Measurements from ENCODE around the gene FBXL13.

FBXL13 gene

GRCh38 chr7:102898532-102898859, 176.1 kb downstream of the FBXL13 start:
- no peak for DNase-seq (ENCODE audit: low read depth in 1 of 2, low spot score in 1 of 2)

GRCh38 chr7:102897856-102898531, 176.6 kb downstream of the FBXL13 start:
- DNase-seq (ENCODE audit: low read depth in 1 of 2, low spot score in 1 of 2), result no peak

GRCh38 chr7:102897211-102897631, 177.4 kb downstream of the FBXL13 start:
- no peak for DNase-seq (ENCODE audit: low read depth in 1 of 2, low spot score in 1 of 2)

GRCh38 chr7:102896585-102896984, 178.0 kb downstream of the FBXL13 start:
- no peak for DNase-seq (ENCODE audit: low read depth in 1 of 2, low spot score in 1 of 2)

GRCh38 chr7:102895602-102896001, 179.0 kb downstream of the FBXL13 start:
- DNase-seq (ENCODE audit: low read depth in 1 of 2, low spot score in 1 of 2), result no peak

GRCh38 chr7:102892631-102893278, 181.8 kb downstream of the FBXL13 start:
- DNase-seq (ENCODE audit: low read depth in 1 of 2, low spot score in 1 of 2), result no peak

GRCh38 chr7:102891693-102892261, 182.8 kb downstream of the FBXL13 start:
- no peak for DNase-seq (ENCODE audit: low read depth in 1 of 2, low spot score in 1 of 2)

- no peak for DNase-seq (ENCODE audit: low read depth in 1 of 2, low spot score in 1 of 2)
Observed at GRCh38 chr7:102890971-102891692, 183.5 kb downstream of the FBXL13 start.

- no peak for DNase-seq (ENCODE audit: low read depth in 1 of 2, low spot score in 1 of 2)
Observed at GRCh38 chr7:102890292-102890970, 184.2 kb downstream of the FBXL13 start.

GRCh38 chr7:102889851-102890250, 184.7 kb downstream of the FBXL13 start:
- DNase-seq (ENCODE audit: low read depth in 1 of 2, low spot score in 1 of 2), result no peak

GRCh38 chr7:102888561-102889233, 185.9 kb downstream of the FBXL13 start:
- no peak for DNase-seq (ENCODE audit: low read depth in 1 of 2, low spot score in 1 of 2)

GRCh38 chr7:102883098-102883860, 191.3 kb downstream of the FBXL13 start:
- no peak for DNase-seq (ENCODE audit: low read depth in 1 of 2, low spot score in 1 of 2)

GRCh38 chr7:102875700-102876295, 198.8 kb downstream of the FBXL13 start:
- peak in 1 of 2 donors; percentile 31 for DNase-seq (ENCODE audit: low read depth in 1 of 2, low spot score in 1 of 2)

GRCh38 chr7:102874966-102875365, 199.6 kb downstream of the FBXL13 start:
- DNase-seq (ENCODE audit: low read depth in 1 of 2, low spot score in 1 of 2), result no peak

- DNase-seq (ENCODE audit: low read depth in 1 of 2, low spot score in 1 of 2), result no peak
Observed at GRCh38 chr7:102874166-102874829, 200.3 kb downstream of the FBXL13 start.

GRCh38 chr7:102873470-102874165, 201.0 kb downstream of the FBXL13 start:
- no peak for DNase-seq (ENCODE audit: low read depth in 1 of 2, low spot score in 1 of 2)

- DNase-seq (ENCODE audit: low read depth in 1 of 2, low spot score in 1 of 2), result no peak
Observed at GRCh38 chr7:102872460-102872859, 202.1 kb downstream of the FBXL13 start.

- no peak for DNase-seq (ENCODE audit: low read depth in 1 of 2, low spot score in 1 of 2)
Observed at GRCh38 chr7:102869195-102869594, 205.4 kb downstream of the FBXL13 start.
